Right renal cortex interstitium (tissue), 3 donors: ENCODE data around the gene TOMM40L. TPM values are rescaled to one million over a fixed set of nuclear protein-coding genes. Genes with fewer than 3 reads are reported as not detected.

ENCODE experiments used
- DNase-seq, 3 donors: peaks; one replicate each; pipeline ENCODE4 v3.0.0-alpha.2; 2013; ENCODE audit warnings: low read depth in 3 of 3, low spot score in 2 of 3
- polyA plus RNA-seq, 3 donors: library from polyadenylated mRNA; unstranded; fragments of 120-200 nt; gene quantifications; one replicate each; pipeline ENCODE4 v1.2.1, GENCODE V29; 2013; ENCODE audit not compliant: insufficient read length in 3 of 3

The TOMM40L gene
- polyA plus RNA-seq, 3 donors = 15.9 to 16.7 (median 16.4) TPM

GRCh38 chr1:161196521-161197451 is 29.1 kb upstream of the TOMM40L start:
- no peak for DNase-seq

- DNase-seq = no peak
These were observed 28.2 kb upstream of the TOMM40L start for GRCh38 chr1:161197560-161198193.

- DNase-seq = no peak
These were observed 27.5 kb upstream of the TOMM40L start for GRCh38 chr1:161198194-161198896.

GRCh38 chr1:161198897-161199431 is 26.9 kb upstream of the TOMM40L start, which contains the start of gene ADAMTS4:
ADAMTS4 (minus strand) TSS chr1:161199054; CDS start chr1:161198627, 427 bp downstream.
- no peak for DNase-seq

- DNase-seq = no peak
These were observed 26.2 kb upstream of the TOMM40L start for GRCh38 chr1:161199506-161200139.

GRCh38 chr1:161200421-161200991 is 25.4 kb upstream of the TOMM40L start:
- no peak for DNase-seq

- no peak for DNase-seq
These were observed 24.6 kb upstream of the TOMM40L start for GRCh38 chr1:161200992-161201835.

GRCh38 chr1:161201836-161202712 is 23.8 kb upstream of the TOMM40L start, which contains the start of gene NDUFS2:
NDUFS2 (plus strand) TSS chr1:161202367; CDS start chr1:161202386, 19 bp downstream.
- peak; percentile 95 to 98 (median 97) for DNase-seq

- no peak for DNase-seq
These were observed 19.3 kb upstream of the TOMM40L start for GRCh38 chr1:161206411-161207140.

- no peak for DNase-seq
These were observed 18.7 kb upstream of the TOMM40L start for GRCh38 chr1:161207173-161207572.

- DNase-seq = no peak
These were observed 16.0 kb upstream of the TOMM40L start for GRCh38 chr1:161209790-161210409.

GRCh38 chr1:161214369-161214768 is 11.5 kb upstream of the TOMM40L start:
- DNase-seq = no peak

- no peak for DNase-seq
These were observed 10.8 kb upstream of the TOMM40L start, which contains the start of gene FCER1G for GRCh38 chr1:161215076-161215475. FCER1G (plus strand) TSS chr1:161215295; CDS start chr1:161215322, 27 bp downstream.

GRCh38 chr1:161216945-161217712 is 8.7 kb upstream of the TOMM40L start:
- no peak for DNase-seq

GRCh38 chr1:161217831-161218230 is 8.0 kb upstream of the TOMM40L start:
- no peak for DNase-seq
